Camera-type eye (tissue), 1 donor: ENCODE results near the gene OR2T10. TPM values are rescaled to one million over a fixed set of nuclear protein-coding genes. Genes with fewer than 3 reads are reported as not detected.

Source experiments
- total RNA-seq: library from RNA; depleted of rRNA; stranded (reverse); fragments of >200 nt; gene quantifications from one replicate; pipeline ENCODE4 v1.2.3, GENCODE V29; 2014

OR2T10 gene
- not detected for total RNA-seq

GRCh38 chr1:248597589-248597988 lies at the start of gene OR2T10:
OR2T10 (minus strand) TSS chr1:248597700; CDS start chr1:248593768, 3,932 bp downstream.

DNA sequence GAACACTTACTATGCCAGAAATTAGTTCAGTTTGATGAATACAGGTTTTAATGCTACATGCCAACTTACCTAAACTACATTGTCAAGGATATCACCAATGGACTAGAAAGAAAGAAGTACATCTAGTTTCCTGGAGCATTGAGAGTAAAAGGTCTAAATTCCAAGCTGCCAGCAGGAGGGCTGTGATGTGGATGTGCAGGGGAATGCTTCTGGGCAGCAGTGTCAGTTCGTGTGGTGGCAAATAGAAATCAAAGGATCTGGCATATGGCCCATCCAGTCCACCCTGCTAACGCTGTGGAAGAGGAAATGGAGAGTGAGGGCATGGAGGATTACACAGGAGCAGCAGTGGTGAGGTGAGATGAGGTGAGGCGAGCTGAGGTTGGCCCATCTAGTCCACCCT lies 47.7 kb upstream of the OR2T10 start, which contains the start of gene OR2T35:
Gene OR2T35 (minus strand): TSS at position 101 of the 400 bp plus-strand sequence. CDS start 6,020 bp downstream, outside the sequence.

GRCh38 chr1:248634991-248635390 lies 37.5 kb upstream of the OR2T10 start, which contains the start of gene OR2T11:
OR2T11 (minus strand) TSS chr1:248635091; CDS start chr1:248627128, 7,963 bp downstream.

GRCh38 chr1:248574657-248575056 lies 22.8 kb downstream of the OR2T10 start, which contains the start of gene OR2T34:
OR2T34 (minus strand) TSS chr1:248574757; CDS start chr1:248574757, 0 bp downstream.

DNA sequence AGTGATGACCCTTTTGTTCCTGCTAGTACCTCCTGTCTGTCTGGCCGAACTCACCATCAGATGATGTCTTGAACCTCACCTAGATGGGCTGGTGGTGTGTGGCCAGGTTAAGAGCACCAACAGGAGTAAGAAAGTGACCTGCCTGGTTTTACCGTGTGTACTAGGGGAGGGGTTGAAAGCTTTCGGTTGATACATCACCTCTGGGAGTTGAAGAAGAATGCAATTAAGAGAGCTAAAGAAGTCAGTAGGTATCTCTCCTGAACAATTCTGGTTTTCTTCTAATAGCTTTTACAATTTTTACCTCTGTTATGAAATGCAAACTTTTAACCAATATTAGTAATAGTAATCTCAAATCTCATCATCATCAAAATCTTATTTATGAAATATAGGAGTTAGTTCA lies 34.8 kb downstream of the OR2T10 start, which contains the start of gene OR2T29:
Gene OR2T29 (minus strand): TSS at position 101 of the 400 bp plus-strand sequence. CDS start 3,281 bp downstream, outside the sequence.

Other genes with a start within 250 kb of the OR2T10 start
- not detected for gene OR14C36, start 248.9 kb downstream of the OR2T10 start, total RNA-seq
- gene OR2T4, start 236.0 kb downstream of the OR2T10 start, total RNA-seq, result not detected
- not detected for gene OR2T6, start 222.0 kb downstream of the OR2T10 start, total RNA-seq
- gene OR2T1, start 194.7 kb downstream of the OR2T10 start, total RNA-seq, result not detected
- gene OR2T2, start 152.1 kb downstream of the OR2T10 start, total RNA-seq, result not detected
- not detected for gene OR2T3, start 124.3 kb downstream of the OR2T10 start, total RNA-seq
- not detected for gene OR2T5, start 109.1 kb downstream of the OR2T10 start, total RNA-seq
- gene OR2G6, start 89.6 kb downstream of the OR2T10 start, total RNA-seq, result not detected
- gene OR2T29, start 34.9 kb downstream of the OR2T10 start, total RNA-seq, result not detected
- not detected for gene OR2T34, start 22.9 kb downstream of the OR2T10 start, total RNA-seq
- gene OR2T11, start 37.4 kb upstream of the OR2T10 start, total RNA-seq, result not detected
- gene OR2T35, start 47.6 kb upstream of the OR2T10 start, total RNA-seq, result not detected
- not detected for gene OR2T27, start 57.8 kb upstream of the OR2T10 start, total RNA-seq
- not detected for gene OR14I1, start 105.1 kb upstream of the OR2T10 start, total RNA-seq
- gene LYPD8, start 158.1 kb upstream of the OR2T10 start, total RNA-seq, result not detected
- gene SH3BP5L, start 228.2 kb upstream of the OR2T10 start, total RNA-seq, result 21.8 TPM
- 30.7 TPM for gene ZNF672, start 240.5 kb upstream of the OR2T10 start, total RNA-seq